GM12801 (cell line): Measurements from ENCODE around the gene TGFBI.

Experiments used
- TF ChIP-seq, protein P1 (sequence below): IDR thresholded peaks from one replicate; pipeline ENCODE4 v1.5.1; 2011; ENCODE audit warnings: control low read depth; ENCODE audit not compliant: insufficient read length; ENCODE audit errors: extremely low read depth

TGFBI gene

DNA sequence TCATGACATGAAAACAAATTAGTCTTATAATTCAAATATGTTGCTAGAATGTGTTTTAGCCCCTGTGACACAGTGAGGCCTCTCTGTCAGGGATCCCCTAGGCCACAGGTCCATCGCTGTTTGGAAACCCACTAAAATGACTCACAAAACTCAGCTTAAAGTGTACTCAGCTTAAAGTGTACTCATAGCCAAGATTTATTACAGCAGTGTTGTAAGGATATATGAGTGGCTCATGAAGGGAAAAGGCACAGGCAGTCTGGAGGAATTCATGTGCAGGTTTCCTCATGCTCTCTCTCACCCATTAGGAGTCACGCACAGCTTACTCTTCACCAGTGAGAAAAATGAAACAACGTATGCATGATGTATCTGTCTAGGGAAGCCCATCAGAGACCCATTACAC is 24.4 kb upstream of the TGFBI start:
- TF ChIP-seq, protein P1, sequence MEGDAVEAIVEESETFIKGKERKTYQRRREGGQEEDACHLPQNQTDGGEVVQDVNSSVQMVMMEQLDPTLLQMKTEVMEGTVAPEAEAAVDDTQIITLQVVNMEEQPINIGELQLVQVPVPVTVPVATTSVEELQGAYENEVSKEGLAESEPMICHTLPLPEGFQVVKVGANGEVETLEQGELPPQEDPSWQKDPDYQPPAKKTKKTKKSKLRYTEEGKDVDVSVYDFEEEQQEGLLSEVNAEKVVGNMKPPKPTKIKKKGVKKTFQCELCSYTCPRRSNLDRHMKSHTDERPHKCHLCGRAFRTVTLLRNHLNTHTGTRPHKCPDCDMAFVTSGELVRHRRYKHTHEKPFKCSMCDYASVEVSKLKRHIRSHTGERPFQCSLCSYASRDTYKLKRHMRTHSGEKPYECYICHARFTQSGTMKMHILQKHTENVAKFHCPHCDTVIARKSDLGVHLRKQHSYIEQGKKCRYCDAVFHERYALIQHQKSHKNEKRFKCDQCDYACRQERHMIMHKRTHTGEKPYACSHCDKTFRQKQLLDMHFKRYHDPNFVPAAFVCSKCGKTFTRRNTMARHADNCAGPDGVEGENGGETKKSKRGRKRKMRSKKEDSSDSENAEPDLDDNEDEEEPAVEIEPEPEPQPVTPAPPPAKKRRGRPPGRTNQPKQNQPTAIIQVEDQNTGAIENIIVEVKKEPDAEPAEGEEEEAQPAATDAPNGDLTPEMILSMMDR, result no peak

DNA sequence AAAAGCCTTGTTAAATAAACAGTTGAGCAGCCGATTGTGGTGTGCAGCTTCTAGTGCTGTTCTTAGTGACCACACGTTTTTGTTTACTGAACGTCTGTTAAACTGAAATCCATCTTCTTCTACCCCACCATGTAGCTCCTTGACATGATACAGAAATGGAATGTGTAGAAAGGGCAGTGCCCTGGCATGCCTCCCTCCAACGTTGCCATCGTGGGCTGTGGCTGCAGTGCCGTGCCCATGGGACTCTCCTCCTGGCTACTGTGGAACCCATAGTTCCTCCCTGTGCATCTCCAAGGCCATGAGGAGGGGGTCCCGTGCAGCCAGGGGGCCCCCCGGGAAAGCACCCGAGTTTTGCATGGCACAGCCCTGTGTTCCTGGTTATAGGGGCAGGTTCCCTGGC is 23.3 kb upstream of the TGFBI start:
- TF ChIP-seq, protein P1, result no peak

DNA sequence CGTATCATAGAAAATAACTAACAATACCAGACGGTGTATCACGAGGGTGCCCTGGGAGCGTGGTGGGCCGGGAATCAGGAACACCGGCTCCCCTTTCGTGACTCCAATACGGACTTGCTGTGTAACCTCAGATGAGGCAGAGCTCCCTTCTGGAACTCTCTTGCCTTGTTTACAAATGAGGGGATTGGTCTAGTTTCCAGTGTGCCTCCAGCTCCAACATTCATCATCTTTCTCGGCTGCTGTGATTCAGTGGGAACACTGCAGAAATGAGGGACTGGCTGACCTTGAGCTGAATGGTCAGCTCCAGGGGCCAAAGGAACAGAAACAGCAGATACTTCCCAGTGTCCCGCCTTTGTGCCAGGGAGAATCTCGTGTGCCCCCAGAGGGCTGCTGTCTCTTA is 22.6 kb upstream of the TGFBI start:
- TF ChIP-seq, protein P1, result no peak

DNA sequence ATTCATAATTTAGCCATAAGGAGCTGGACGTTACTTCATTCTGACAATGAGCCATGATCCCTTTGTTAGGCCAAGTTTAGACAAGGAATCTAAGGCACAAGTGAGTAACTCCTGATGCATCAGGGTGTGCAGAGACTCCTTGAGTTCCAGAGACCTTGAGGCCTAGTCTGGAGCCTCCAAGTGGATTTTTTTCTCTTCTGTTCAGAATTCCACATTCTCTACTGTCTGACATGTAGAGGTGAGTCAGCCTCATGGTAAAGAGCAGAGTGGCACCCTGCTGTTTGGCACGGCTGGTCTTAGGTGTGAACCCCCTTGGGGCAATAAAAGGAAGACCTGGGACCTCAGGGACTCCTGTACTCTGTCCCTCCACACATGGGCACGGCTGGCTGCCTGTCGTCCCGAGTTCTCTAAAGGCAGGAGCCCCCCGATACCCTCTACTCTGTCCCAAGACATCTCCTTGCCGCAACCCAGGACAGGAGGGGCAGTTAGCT is 22.0 kb upstream of the TGFBI start:
- TF ChIP-seq, protein P1, result no peak

DNA sequence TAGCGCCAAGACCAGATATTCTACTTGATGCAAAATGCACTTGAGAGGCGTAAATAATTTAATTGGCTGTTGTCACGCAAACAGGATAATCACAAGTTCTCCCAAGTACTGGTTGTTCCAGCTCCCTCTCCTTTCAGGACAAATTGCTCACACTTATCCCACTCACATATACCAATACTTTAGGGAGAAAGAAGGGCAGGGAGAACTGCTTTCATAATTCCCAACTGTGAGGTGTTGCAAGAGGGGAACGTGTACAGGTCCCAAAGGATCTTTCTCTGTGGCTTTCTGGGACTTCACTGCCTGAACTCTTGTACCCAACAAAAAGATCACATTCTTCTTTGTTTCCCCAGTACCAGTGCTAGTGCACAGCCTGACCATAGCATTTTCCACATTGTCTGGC is 21.5 kb upstream of the TGFBI start:
- TF ChIP-seq, protein P1, result no peak

DNA sequence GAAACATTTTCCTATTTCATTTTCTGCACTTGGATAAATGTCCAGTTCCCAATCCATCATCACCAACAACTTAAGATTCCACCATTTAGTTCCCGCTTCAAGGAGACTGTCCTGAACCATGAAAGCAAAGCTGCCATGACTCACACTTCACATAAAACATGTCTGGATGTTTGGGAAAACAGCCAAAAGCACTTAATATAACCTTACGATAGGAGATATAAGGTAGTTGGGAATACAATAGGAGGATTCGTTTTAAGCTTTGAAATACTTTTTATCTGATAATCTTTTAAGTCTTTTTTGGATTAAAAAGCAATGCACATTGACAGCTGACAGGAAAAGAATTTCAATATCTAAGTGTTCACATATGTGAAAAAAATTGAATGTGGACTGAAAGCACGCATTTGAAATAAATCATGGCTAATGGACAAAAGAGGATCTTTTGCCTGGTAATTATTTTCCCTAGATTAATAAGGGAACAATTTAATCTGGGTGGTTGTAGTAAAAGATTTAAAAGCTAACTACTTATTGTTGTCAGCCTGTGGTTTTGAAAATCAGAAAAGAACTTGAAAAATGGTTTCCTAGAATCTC is 17.3 kb upstream of the TGFBI start:
- TF ChIP-seq, protein P1, result no peak

DNA sequence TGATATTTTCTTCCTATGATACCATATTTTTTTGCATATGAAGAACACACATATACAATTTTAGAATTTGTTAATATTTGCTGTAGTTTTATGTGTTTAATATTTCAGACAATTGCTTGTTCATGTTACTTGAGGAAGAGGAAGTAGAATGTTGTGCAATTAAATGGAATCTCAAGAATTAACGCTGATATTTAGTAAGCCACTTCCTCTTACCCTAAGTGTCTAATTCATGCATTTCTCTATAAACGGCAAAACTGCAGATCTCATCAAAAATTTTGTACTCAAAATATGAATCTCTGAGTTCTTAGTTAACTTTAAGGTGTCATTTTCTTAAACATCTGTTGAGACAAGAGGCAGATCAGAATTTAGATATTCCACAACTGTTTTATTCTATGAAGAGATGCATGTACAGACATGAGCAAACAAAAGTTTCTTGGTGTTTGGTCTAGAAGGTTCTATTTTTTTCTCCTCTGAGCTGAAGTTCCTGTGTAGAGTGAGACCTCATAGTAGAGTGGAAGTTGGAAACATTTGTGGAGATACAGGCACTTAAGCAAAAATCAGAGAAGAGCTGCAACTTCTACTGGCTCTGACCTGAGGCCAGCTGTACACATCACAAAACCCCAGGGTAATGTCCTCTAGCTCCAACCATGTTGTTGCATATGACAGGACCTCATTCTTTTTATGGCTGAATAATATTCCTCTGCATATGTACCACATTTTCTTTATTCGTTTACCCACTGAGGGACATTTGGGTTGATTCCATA is 16.6 kb upstream of the TGFBI start:
- TF ChIP-seq, protein P1, result no peak
